SK-N-SH treated with all-trans-retinoic acid at 6 μM for 48 hours (cell line): ENCODE measurements around the gene LYPD4.

Experiments
- ATAC-seq: fragments of 200-7000 bp; cut with Tn5 transposase; 3 replicates; pipeline ENCODE4 v1.9.1; 2020; ENCODE audit warnings: mild to moderate bottlenecking, moderate library complexity
- ARNTL ChIP-seq: fragments of 450-650 bp; formaldehyde crosslinking; IDR thresholded peaks from 2 replicates; pipeline ENCODE4 v1.5.0; 2020; ENCODE audit warnings: low read depth, mild to moderate bottlenecking, moderate library complexity, borderline replicate concordance
- BACH2 ChIP-seq: fragments of 250-450 bp; sonication (Bioruptor Pico); IDR thresholded peaks from 2 replicates; pipeline ENCODE4 v1.9.0; 2021; ENCODE audit warnings: mild to moderate bottlenecking, borderline replicate concordance
- CSDC2 ChIP-seq: fragments of 250-450 bp; sonication (Bioruptor Pico); IDR thresholded peaks from 2 replicates; pipeline ENCODE4 v1.5.0; 2020; ENCODE audit warnings: mild to moderate bottlenecking, moderate library complexity
- ESRRG ChIP-seq: fragments of 250-450 bp; sonication (Bioruptor Pico); IDR thresholded peaks from 2 replicates; pipeline ENCODE4 v1.6.1; 2021; ENCODE audit warnings: mild to moderate bottlenecking
- GLIS3 ChIP-seq: fragments of 250-450 bp; sonication (Bioruptor Pico); IDR thresholded peaks from 2 replicates; pipeline ENCODE4 v1.5.0; 2020; ENCODE audit warnings: mild to moderate bottlenecking, moderate library complexity
- ISL1 ChIP-seq: fragments of 250-450 bp; sonication (Bioruptor Pico); IDR thresholded peaks from 2 replicates; pipeline ENCODE4 v2.1.2; 2022; ENCODE audit warnings: mild to moderate bottlenecking, moderate library complexity
- OSR1 ChIP-seq: fragments of 250-450 bp; sonication (Bioruptor Pico); IDR thresholded peaks from 2 replicates; pipeline ENCODE4 v1.8.0; 2022; ENCODE audit warnings: moderate library complexity, mild to moderate bottlenecking, inconsistent platforms
- PATZ1 ChIP-seq: fragments of 250-450 bp; sonication (Bioruptor Pico); IDR thresholded peaks from 2 replicates; pipeline ENCODE4 v1.8.0; 2020; ENCODE audit warnings: mild to moderate bottlenecking, moderate library complexity, borderline replicate concordance
- POU6F1 ChIP-seq: fragments of 250-450 bp; sonication (Bioruptor Pico); IDR thresholded peaks from 2 replicates; pipeline ENCODE4 v1.8.0; 2021; ENCODE audit warnings: low read depth, mild to moderate bottlenecking, moderate library complexity, borderline replicate concordance
- PPARA ChIP-seq: fragments of 250-450 bp; sonication (Bioruptor Pico); IDR thresholded peaks from 2 replicates; pipeline ENCODE4 v1.5.0; 2020; ENCODE audit warnings: mild to moderate bottlenecking, borderline replicate concordance
- RARB ChIP-seq: fragments of 250-450 bp; sonication (Bioruptor Pico); IDR thresholded peaks from 2 replicates; pipeline ENCODE4 v1.8.0; 2021; ENCODE audit warnings: mild to moderate bottlenecking, moderate library complexity
- SNAI2 ChIP-seq: fragments of 250-450 bp; sonication (Bioruptor Pico); IDR thresholded peaks from 2 replicates; pipeline ENCODE4 v1.5.0; 2020; ENCODE audit warnings: mild to moderate bottlenecking, moderate library complexity
- TCF4 ChIP-seq: fragments of 250-450 bp; sonication (Bioruptor Pico); IDR thresholded peaks from 2 replicates; pipeline ENCODE4 v1.8.0; 2021; ENCODE audit warnings: mild to moderate bottlenecking, moderate library complexity, borderline replicate concordance
- TOX ChIP-seq: fragments of 250-450 bp; sonication (Bioruptor Pico); IDR thresholded peaks from 2 replicates; pipeline ENCODE4 v1.8.0; 2021; ENCODE audit warnings: mild to moderate bottlenecking, moderate library complexity, borderline replicate concordance
- TSHZ2 ChIP-seq: fragments of 250-450 bp; sonication (Bioruptor Pico); IDR thresholded peaks from 2 replicates; pipeline ENCODE4 v1.5.0; 2020; ENCODE audit warnings: mild to moderate bottlenecking, moderate library complexity
- ZC3H10 ChIP-seq: fragments of 250-450 bp; sonication (Bioruptor Pico); IDR thresholded peaks from 2 replicates; pipeline ENCODE4 v1.5.1; 2021; ENCODE audit warnings: mild to moderate bottlenecking, moderate library complexity
- ZFP3 ChIP-seq: fragments of 250-450 bp; sonication (Bioruptor Pico); IDR thresholded peaks from 2 replicates; pipeline ENCODE4 v1.5.0; 2020; ENCODE audit warnings: mild to moderate bottlenecking, moderate library complexity
- ZFP30 ChIP-seq: fragments of 450-650 bp; formaldehyde crosslinking; IDR thresholded peaks from 2 replicates; pipeline ENCODE4 v1.5.0; 2022; ENCODE audit warnings: mild to moderate bottlenecking, moderate library complexity
- ZNF565 ChIP-seq: fragments of 450-650 bp; formaldehyde crosslinking; conservative IDR thresholded peaks from 2 replicates; pipeline ENCODE4 v1.5.0; 2020; ENCODE audit warnings: low read depth, mild to moderate bottlenecking, moderate library complexity
- ZNF70 ChIP-seq: fragments of 450-650 bp; formaldehyde crosslinking; IDR thresholded peaks from 2 replicates; pipeline ENCODE4 v1.5.0; 2020; ENCODE audit warnings: mild to moderate bottlenecking, moderate library complexity
- ZNF8 ChIP-seq: fragments of 450-650 bp; formaldehyde crosslinking; IDR thresholded peaks from 2 replicates; pipeline ENCODE4 v1.5.0; 2020; ENCODE audit warnings: mild to moderate bottlenecking, moderate library complexity
- TF ChIP-seq, protein P1 (sequence below): fragments of 250-450 bp; sonication (Bioruptor Pico); IDR thresholded peaks from 2 replicates; pipeline ENCODE4 v1.5.1; 2021; ENCODE audit warnings: mild to moderate bottlenecking, moderate library complexity
- TF ChIP-seq, protein P2 (sequence below): fragments of 250-450 bp; sonication (Bioruptor Pico); IDR thresholded peaks from 2 replicates; pipeline ENCODE4 v1.5.1; 2020; ENCODE audit warnings: low read depth, mild to moderate bottlenecking, moderate library complexity

Gene LYPD4

DNA sequence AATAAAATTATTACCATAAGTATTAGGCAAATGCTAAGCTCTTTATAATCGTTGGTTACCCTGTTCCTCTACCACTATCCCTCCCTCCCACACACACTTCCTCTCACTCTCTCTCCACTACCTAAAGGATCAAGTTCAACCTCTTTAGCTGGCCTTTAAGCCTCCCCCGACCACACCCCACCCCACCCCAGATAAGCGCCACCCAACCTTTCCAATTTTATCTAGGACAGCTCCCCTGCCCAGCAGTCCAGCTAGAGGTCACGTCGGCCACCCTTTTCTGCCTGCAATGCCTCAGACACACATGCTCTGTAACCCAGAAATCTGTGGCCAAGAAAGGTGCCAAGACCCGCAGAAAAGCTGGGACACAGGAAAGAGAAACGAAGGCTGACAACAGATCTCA, 1.1 kb downstream of the LYPD4 start:
- no peak for ATAC-seq
- TF ChIP-seq TOX (CRISPR knock-in tag) (no peak), CSDC2 (no peak), GLIS3 (CRISPR knock-in tag) (no peak), ISL1 (CRISPR knock-in tag) (no peak), ZFP30 (CRISPR knock-in tag) (no peak), ZNF70 (CRISPR knock-in tag) (no peak), ZNF565 (CRISPR knock-in tag) (no peak), ESRRG (no peak), SNAI2 (CRISPR knock-in tag) (no peak), BACH2 (CRISPR knock-in tag) (no peak), PATZ1 (CRISPR knock-in tag) (no peak), TSHZ2 (CRISPR knock-in tag) (no peak), ZC3H10 (CRISPR knock-in tag) (no peak), TCF4 (CRISPR knock-in tag) (no peak), PPARA (CRISPR knock-in tag) (no peak), OSR1 (CRISPR knock-in tag) (no peak)
- TF ChIP-seq, protein P1, sequence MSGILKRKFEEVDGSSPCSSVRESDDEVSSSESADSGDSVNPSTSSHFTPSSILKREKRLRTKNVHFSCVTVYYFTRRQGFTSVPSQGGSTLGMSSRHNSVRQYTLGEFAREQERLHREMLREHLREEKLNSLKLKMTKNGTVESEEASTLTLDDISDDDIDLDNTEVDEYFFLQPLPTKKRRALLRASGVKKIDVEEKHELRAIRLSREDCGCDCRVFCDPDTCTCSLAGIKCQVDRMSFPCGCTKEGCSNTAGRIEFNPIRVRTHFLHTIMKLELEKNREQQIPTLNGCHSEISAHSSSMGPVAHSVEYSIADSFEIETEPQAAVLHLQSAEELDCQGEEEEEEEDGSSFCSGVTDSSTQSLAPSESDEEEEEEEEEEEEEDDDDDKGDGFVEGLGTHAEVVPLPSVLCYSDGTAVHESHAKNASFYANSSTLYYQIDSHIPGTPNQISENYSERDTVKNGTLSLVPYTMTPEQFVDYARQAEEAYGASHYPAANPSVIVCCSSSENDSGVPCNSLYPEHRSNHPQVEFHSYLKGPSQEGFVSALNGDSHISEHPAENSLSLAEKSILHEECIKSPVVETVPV (CRISPR knock-in tag) = no peak

GRCh38 chr19:41839211-41839610, 5.3 kb downstream of the LYPD4 start:
- TF ChIP-seq, protein P2, sequence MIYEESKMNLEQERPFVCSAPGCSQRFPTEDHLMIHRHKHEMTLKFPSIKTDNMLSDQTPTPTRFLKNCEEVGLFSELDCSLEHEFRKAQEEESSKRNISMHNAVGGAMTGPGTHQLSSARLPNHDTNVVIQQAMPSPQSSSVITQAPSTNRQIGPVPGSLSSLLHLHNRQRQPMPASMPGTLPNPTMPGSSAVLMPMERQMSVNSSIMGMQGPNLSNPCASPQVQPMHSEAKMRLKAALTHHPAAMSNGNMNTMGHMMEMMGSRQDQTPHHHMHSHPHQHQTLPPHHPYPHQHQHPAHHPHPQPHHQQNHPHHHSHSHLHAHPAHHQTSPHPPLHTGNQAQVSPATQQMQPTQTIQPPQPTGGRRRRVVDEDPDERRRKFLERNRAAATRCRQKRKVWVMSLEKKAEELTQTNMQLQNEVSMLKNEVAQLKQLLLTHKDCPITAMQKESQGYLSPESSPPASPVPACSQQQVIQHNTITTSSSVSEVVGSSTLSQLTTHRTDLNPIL = no peak
- TF ChIP-seq SNAI2 (CRISPR knock-in tag) = no peak
- no peak for TF ChIP-seq GLIS3 (CRISPR knock-in tag)
- no peak for TF ChIP-seq CSDC2
- no peak for TF ChIP-seq ZFP30 (CRISPR knock-in tag)
- TF ChIP-seq ISL1 (CRISPR knock-in tag) = no peak
- TF ChIP-seq POU6F1 (CRISPR knock-in tag) = no peak
- TF ChIP-seq ZNF565 (CRISPR knock-in tag) = no peak
- no peak for TF ChIP-seq ARNTL (CRISPR knock-in tag)
- TF ChIP-seq BACH2 (CRISPR knock-in tag) = no peak
- no peak for TF ChIP-seq PATZ1 (CRISPR knock-in tag)
- TF ChIP-seq ZFP3 (CRISPR knock-in tag) = no peak
- TF ChIP-seq TCF4 (CRISPR knock-in tag) = no peak
- TF ChIP-seq ZNF70 (CRISPR knock-in tag) = no peak
- no peak for TF ChIP-seq RARB (CRISPR knock-in tag)
- TF ChIP-seq ZC3H10 (CRISPR knock-in tag) = no peak
- no peak for TF ChIP-seq ZNF8 (CRISPR knock-in tag)
- TF ChIP-seq PPARA (CRISPR knock-in tag) = no peak
- no peak for TF ChIP-seq ESRRG
- no peak for ATAC-seq
